Measurements from ENCODE around the gene PTPN13. TPM values are rescaled to one million over a fixed set of nuclear protein-coding genes. Genes with fewer than 3 reads are reported as not detected.

PTPN13 gene
- total RNA-seq, 2 experiments from 2014 or later, result 2.7 to 3.2 TPM

- no peak overlapping the region for H3K27ac Mint-ChIP-seq
- peaks cover 2% of the 10 kb centered on the region for H3K36me3 Mint-ChIP-seq
- peaks cover 17% of the 10 kb centered on the region for H3K9me3 Mint-ChIP-seq
- ChIA-PET POLR2A (no interaction called here), CTCF (interaction anchor here (1.2 kb wide), 1 partner anchor 320 kb away, joined by 3 read pairs; no protein-coding TSS in a partner anchor)
- H3K4me3 Mint-ChIP-seq, result no peak overlapping the region
- no peaks in the 10 kb centered on the region for H3K4me1 Mint-ChIP-seq (ENCODE audit: low read depth)
- intact Hi-C loops (cut with micrococcal nuclease), result no loop called here
- DNase-seq, result no peak
- H3K27me3 Mint-ChIP-seq, result no peaks in the 10 kb centered on the region
Observed at GRCh38 chr4:86818211-86818610, 224.1 kb downstream of the PTPN13 start.

DNA sequence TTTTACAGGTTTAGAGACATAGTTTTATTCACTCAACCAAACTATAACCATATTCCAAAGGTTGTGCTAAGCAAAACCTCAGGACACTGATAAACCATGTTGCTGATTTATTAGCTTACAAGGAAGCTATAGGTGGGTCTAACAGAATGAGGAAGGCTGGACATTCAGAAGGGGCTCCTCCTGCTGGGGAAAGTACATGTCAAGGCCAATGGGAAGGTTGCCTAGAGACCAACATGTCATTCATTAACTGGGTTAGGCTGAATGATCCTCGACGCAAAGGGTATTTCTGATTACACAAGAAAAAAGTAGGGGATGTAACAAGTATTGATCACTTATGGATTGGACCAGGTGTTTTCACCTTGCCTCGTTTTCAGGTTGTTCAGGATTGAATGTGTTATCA, 224.7 kb downstream of the PTPN13 start:
- H3K27ac Mint-ChIP-seq, result no peak overlapping the region
- DNase-seq, result no peak
- peaks cover 2% of the 10 kb centered on the region for H3K36me3 Mint-ChIP-seq
- no peaks in the 10 kb centered on the region for H3K27me3 Mint-ChIP-seq
- CTCF ChIA-PET, result interaction anchor here (1.2 kb wide), 1 partner anchor 320 kb away, joined by 3 read pairs; no protein-coding TSS in a partner anchor
- H3K4me3 Mint-ChIP-seq, result no peak overlapping the region
- H3K9me3 Mint-ChIP-seq, result peaks cover 17% of the 10 kb centered on the region
- intact Hi-C loops (cut with micrococcal nuclease), result no loop called here
- no peaks in the 10 kb centered on the region for H3K4me1 Mint-ChIP-seq (ENCODE audit: low read depth)
- POLR2A ChIA-PET, result no interaction called here

- no peak for DNase-seq
- POLR2A ChIA-PET, result no interaction called here
- no peaks in the 10 kb centered on the region for H3K36me3 Mint-ChIP-seq
- H3K27me3 Mint-ChIP-seq, result no peaks in the 10 kb centered on the region
- H3K4me1 Mint-ChIP-seq (ENCODE audit: low read depth), result no peaks in the 10 kb centered on the region
- no peak overlapping the region for H3K27ac Mint-ChIP-seq
- H3K9me3 Mint-ChIP-seq, result peaks cover 17% of the 10 kb centered on the region
- intact Hi-C loops (cut with micrococcal nuclease), result no loop called here
- H3K4me3 Mint-ChIP-seq, result no peak overlapping the region
- CTCF ChIA-PET, result no interaction called here
Observed at GRCh38 chr4:86819561-86819960, 225.4 kb downstream of the PTPN13 start.

DNA sequence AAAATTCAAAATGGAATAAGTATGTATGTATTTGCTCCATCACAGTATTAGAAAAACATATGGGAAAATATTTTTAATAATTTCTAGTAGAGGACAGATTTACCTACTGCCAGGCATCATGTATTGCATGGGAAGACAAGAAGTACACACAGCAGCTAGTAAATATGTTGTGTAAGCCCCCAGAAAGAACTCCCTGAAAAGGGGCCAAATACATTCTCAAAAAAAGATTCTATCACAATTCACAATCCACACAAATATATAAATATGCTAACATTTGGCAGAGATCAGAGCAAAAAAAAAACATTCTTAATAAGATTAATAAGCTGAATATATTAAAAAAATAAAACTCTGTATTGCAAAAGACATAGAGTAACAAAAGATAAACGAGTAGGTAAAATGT, 227.0 kb downstream of the PTPN13 start:
- Mint-ChIP-seq H3K9me3 (peaks cover 4% of the 10 kb centered on the region), H3K27me3 (no peaks in the 10 kb centered on the region), H3K4me1 (ENCODE audit: low read depth) (no peaks in the 10 kb centered on the region), H3K36me3 (no peaks in the 10 kb centered on the region), H3K27ac (no peak overlapping the region), H3K4me3 (no peak overlapping the region)
- ChIA-PET POLR2A (no interaction called here), CTCF (no interaction called here)
- no peak for DNase-seq
- intact Hi-C loops (cut with micrococcal nuclease), result no loop called here

- H3K4me1 Mint-ChIP-seq (ENCODE audit: low read depth), result no peaks in the 10 kb centered on the region
- ChIA-PET CTCF (no interaction called here), POLR2A (no interaction called here)
- no peak overlapping the region for H3K27ac Mint-ChIP-seq
- no peaks in the 10 kb centered on the region for H3K27me3 Mint-ChIP-seq
- H3K36me3 Mint-ChIP-seq, result no peaks in the 10 kb centered on the region
- no peaks in the 10 kb centered on the region for H3K9me3 Mint-ChIP-seq
- DNase-seq, result no peak
- intact Hi-C loops (cut with micrococcal nuclease), result no loop called here
- no peak overlapping the region for H3K4me3 Mint-ChIP-seq
Observed at GRCh38 chr4:86822136-86822535, 228.0 kb downstream of the PTPN13 start.

DNA sequence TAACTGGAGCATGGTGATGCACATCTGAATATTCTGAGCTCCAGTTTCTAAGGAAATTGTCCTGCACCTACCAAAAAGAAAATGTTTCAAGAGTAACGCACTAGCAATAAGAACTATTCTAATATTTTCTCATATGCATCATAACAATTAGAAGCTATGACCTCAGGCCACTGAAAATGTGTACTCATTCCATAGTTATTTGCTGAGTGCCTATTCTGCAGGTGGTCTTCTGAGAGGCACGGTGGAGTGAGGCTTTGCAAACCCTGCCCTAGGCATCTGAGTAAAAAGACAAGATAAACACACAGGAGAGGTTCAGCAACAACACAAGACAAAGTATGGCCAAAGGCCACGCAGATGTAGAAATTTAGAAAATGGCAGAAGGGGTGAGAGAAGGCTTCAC, 231.4 kb downstream of the PTPN13 start:
- no peaks in the 10 kb centered on the region for H3K9me3 Mint-ChIP-seq
- H3K4me1 Mint-ChIP-seq (ENCODE audit: low read depth), result no peaks in the 10 kb centered on the region
- no peak for DNase-seq
- H3K4me3 Mint-ChIP-seq, result no peak overlapping the region
- ChIA-PET CTCF (no interaction called here), POLR2A (no interaction called here)
- intact Hi-C loops (cut with micrococcal nuclease), result no loop called here
- no peak overlapping the region for H3K27ac Mint-ChIP-seq
- no peaks in the 10 kb centered on the region for H3K36me3 Mint-ChIP-seq
- no peaks in the 10 kb centered on the region for H3K27me3 Mint-ChIP-seq

GRCh38 chr4:86831262-86832130, 237.4 kb downstream of the PTPN13 start:
- POLR2A ChIA-PET, result no interaction called here
- CTCF ChIA-PET, result no interaction called here
- no peak overlapping the region for H3K4me3 Mint-ChIP-seq

DNA sequence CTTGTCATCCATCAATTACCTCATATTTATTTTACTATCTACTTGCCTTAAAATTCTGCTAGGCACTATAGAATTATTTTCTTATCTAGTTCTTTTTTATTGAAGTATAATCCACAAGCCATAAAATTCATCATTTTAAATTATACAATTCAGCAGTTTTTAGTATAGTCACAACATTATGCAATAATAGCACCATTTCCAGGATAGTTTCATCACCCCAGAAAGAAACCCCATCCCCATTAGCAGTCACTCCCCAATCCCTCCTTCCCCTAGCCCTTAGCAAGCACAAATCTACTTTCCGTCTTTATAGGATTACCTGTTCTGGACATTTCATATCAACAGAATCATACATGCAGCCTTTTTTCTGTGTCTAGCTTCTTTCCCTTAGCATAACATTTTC, 239.5 kb downstream of the PTPN13 start:
- no peak for DNase-seq
- Mint-ChIP-seq H3K27ac (no peak overlapping the region), H3K9me3 (no peaks in the 10 kb centered on the region), H3K36me3 (no peaks in the 10 kb centered on the region), H3K4me1 (ENCODE audit: low read depth) (no peaks in the 10 kb centered on the region), H3K27me3 (no peaks in the 10 kb centered on the region), H3K4me3 (no peak overlapping the region)
- POLR2A ChIA-PET, result no interaction called here
- CTCF ChIA-PET, result no interaction called here
- intact Hi-C loops (cut with micrococcal nuclease), result no loop called here

More at GRCh38 chr4:86831262-86832130, 237.4 kb downstream of the PTPN13 start:
- Mint-ChIP-seq H3K27ac (no peak overlapping the region), H3K27me3 (no peaks in the 10 kb centered on the region), H3K36me3 (no peaks in the 10 kb centered on the region), H3K9me3 (no peaks in the 10 kb centered on the region), H3K4me1 (ENCODE audit: low read depth) (no peaks in the 10 kb centered on the region)
- no peak for DNase-seq
- intact Hi-C loops (cut with micrococcal nuclease), result no loop called here

GRCh38 chr4:86834901-86835300, 240.8 kb downstream of the PTPN13 start:
- ChIA-PET CTCF (no interaction called here), POLR2A (no interaction called here)

GRCh38 chr4:86835677-86836076, 241.6 kb downstream of the PTPN13 start:
- ChIA-PET CTCF (no interaction called here), POLR2A (no interaction called here)
- Mint-ChIP-seq H3K27ac (no peak overlapping the region), H3K4me3 (no peak overlapping the region), H3K27me3 (no peaks in the 10 kb centered on the region), H3K4me1 (ENCODE audit: low read depth) (no peaks in the 10 kb centered on the region), H3K36me3 (no peaks in the 10 kb centered on the region), H3K9me3 (no peaks in the 10 kb centered on the region)
- no peak for DNase-seq
- intact Hi-C loops (cut with micrococcal nuclease), result no loop called here

More at GRCh38 chr4:86834901-86835300, 240.8 kb downstream of the PTPN13 start:
- Mint-ChIP-seq H3K9me3 (no peaks in the 10 kb centered on the region), H3K27me3 (no peaks in the 10 kb centered on the region), H3K4me1 (ENCODE audit: low read depth) (no peaks in the 10 kb centered on the region), H3K27ac (no peak overlapping the region), H3K36me3 (no peaks in the 10 kb centered on the region), H3K4me3 (no peak overlapping the region)
- intact Hi-C loops (cut with micrococcal nuclease), result no loop called here
- no peak for DNase-seq

DNA sequence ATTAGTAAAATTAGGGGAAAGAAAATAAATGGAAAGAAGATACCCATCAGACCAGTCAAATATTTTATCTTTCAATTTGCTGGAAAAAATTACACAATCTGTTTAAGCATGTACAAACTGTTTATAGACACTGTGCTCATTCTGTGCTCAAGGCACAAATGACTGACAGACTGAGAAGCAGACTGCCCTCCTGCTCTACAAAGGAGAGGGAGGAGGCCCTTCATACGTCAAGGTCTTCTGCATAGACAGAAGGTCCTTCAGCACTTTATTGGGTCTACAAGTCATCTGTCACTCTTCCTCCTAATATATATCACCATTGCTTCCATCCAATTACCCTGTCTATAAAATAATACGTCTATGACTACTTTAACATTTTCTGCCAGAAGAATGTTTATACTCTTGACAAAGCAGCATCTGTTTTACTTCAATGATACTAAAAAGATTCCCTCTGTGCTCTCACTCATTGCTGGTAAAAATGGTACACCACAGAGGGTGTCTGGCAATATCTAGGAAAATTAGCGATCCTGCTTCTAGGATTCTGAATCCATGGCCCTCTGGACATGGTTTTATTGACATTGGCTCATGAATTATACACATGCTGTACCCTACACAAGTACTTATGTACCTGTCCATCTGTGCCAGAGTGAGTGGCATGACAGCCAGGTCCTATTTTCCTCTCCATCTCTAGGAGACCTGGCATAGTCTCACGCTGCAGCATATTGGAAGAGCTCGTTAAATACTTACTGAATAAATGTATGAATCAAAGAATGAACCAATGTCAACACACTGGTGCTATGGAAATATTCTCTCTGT, 243.8 kb downstream of the PTPN13 start:
- POLR2A ChIA-PET, result no interaction called here
- H3K36me3 Mint-ChIP-seq, result no peaks in the 10 kb centered on the region
- no peaks in the 10 kb centered on the region for H3K27me3 Mint-ChIP-seq
- no peaks in the 10 kb centered on the region for H3K9me3 Mint-ChIP-seq
- no peak overlapping the region for H3K27ac Mint-ChIP-seq
- no peak for DNase-seq
- intact Hi-C loops (cut with micrococcal nuclease), result no loop called here
- CTCF ChIA-PET, result no interaction called here
- H3K4me1 Mint-ChIP-seq (ENCODE audit: low read depth), result no peaks in the 10 kb centered on the region
- no peak overlapping the region for H3K4me3 Mint-ChIP-seq

DNA sequence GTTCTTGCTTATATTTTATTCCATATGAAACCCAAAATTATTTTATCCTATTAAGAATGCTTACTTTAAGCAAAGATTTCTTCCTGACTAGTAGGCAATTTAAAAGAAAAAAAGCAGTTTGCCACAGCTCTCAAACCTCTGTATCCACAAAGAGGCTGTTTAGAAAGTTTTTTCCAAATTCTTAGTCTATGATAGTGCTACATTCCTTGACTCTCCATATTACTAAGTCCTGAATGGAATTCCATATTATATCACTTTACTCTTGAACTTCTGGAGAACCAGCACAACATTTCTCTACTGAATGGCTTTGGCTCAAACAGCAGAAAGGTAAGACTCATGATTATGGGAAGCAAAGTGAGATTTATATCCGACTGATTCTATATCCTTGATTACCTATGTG, 246.7 kb downstream of the PTPN13 start:
- POLR2A ChIA-PET, result no interaction called here
- CTCF ChIA-PET, result no interaction called here
- H3K27me3 Mint-ChIP-seq, result peaks cover 3% of the 10 kb centered on the region
- no peak for DNase-seq
- H3K4me1 Mint-ChIP-seq (ENCODE audit: low read depth), result no peaks in the 10 kb centered on the region
- no peaks in the 10 kb centered on the region for H3K9me3 Mint-ChIP-seq
- no peak overlapping the region for H3K27ac Mint-ChIP-seq
- H3K36me3 Mint-ChIP-seq, result no peaks in the 10 kb centered on the region
- intact Hi-C loops (cut with micrococcal nuclease), result no loop called here
- no peak overlapping the region for H3K4me3 Mint-ChIP-seq

- Mint-ChIP-seq H3K36me3 (no peaks in the 10 kb centered on the region), H3K9me3 (no peaks in the 10 kb centered on the region), H3K4me3 (no peak overlapping the region), H3K4me1 (ENCODE audit: low read depth) (no peaks in the 10 kb centered on the region), H3K27me3 (peaks cover 3% of the 10 kb centered on the region), H3K27ac (no peak overlapping the region)
- ChIA-PET POLR2A (no interaction called here), CTCF (no interaction called here)
- intact Hi-C loops (cut with micrococcal nuclease), result no loop called here
- DNase-seq, result no peak
Observed at GRCh38 chr4:86841309-86841708, 247.2 kb downstream of the PTPN13 start.

Measured in activated CD4-positive, alpha-beta memory T cell treated with anti-CD3 and anti-CD28 coated beads for 36 hours (primary cell).